ENCODE results near the gene OR56A1.
A peak's percentile ranks its signal among the peaks of the same experiment; 100 is the strongest.

The OR56A1 gene

DNA sequence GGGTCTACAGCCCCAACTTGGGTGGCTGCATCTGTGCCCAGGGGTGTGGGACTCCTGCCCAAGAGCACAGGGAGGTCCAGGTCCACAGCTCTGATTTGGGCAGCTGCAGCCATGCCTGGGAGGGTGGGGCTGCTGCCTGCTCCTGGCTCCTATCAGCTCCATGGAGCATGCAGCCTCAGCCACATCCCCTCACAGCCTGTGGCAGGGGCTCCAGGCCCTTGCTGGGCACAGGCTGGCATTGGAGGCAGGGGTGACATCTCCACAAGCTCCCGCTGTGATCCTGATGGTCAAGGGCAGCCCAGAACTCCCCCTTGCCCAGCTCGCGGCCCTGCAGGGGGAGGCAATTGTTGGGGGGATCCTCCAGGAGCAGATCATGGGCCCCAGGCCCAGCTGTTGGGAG is 17.5 kb downstream of the OR56A1 start:
- no peak for DNase-seq (ENCODE audit: extremely low read depth, low read depth)
- TF ChIP-seq, protein P1, sequence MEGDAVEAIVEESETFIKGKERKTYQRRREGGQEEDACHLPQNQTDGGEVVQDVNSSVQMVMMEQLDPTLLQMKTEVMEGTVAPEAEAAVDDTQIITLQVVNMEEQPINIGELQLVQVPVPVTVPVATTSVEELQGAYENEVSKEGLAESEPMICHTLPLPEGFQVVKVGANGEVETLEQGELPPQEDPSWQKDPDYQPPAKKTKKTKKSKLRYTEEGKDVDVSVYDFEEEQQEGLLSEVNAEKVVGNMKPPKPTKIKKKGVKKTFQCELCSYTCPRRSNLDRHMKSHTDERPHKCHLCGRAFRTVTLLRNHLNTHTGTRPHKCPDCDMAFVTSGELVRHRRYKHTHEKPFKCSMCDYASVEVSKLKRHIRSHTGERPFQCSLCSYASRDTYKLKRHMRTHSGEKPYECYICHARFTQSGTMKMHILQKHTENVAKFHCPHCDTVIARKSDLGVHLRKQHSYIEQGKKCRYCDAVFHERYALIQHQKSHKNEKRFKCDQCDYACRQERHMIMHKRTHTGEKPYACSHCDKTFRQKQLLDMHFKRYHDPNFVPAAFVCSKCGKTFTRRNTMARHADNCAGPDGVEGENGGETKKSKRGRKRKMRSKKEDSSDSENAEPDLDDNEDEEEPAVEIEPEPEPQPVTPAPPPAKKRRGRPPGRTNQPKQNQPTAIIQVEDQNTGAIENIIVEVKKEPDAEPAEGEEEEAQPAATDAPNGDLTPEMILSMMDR (IDR thresholded peaks at IDR 0.05; ENCODE audit: low read depth, low read length) = no peak

GRCh38 chr11:6012035-6012668 is 18.4 kb downstream of the OR56A1 start:
- TF ChIP-seq, protein P1 (IDR thresholded peaks at IDR 0.05; ENCODE audit: low read depth, low read length) = no peak
- DNase-seq (ENCODE audit: extremely low read depth, low read depth) = no peak

GRCh38 chr11:6006846-6007245 is 23.7 kb downstream of the OR56A1 start, which contains the start of gene OR56A4:
TSS of gene OR56A4 (minus strand) at chr11:6006946. CDS start at chr11:6002992, 3,954 bp downstream.
- TF ChIP-seq, protein P1 (IDR thresholded peaks at IDR 0.05; ENCODE audit: low read depth, low read length) = no peak
- DNase-seq (ENCODE audit: extremely low read depth, low read depth) = no peak

DNA sequence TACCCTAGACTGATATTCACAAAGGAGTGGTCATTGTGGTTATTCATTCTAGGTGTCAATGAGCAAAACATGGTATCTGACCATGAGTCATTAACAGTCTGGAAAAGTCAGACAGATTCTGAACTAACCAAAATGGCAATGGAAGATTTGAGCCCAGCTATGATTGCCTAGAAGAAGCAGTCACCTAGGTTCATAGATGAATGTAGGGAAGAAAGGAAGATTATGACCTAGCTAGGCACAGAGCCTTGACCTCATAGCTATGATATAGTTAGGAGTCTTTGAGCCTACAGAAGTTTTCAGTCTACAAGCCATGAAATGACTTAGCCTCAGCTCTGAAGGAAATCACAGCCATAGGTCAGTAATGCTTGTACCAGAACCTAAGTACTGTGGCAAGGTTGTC is 24.2 kb downstream of the OR56A1 start:
- TF ChIP-seq, protein P1 (IDR thresholded peaks at IDR 0.05; ENCODE audit: low read depth, low read length) = no peak
- no peak for DNase-seq (ENCODE audit: extremely low read depth, low read depth)

- TF ChIP-seq, protein P1 (IDR thresholded peaks at IDR 0.05; ENCODE audit: low read depth, low read length) = no peak
- DNase-seq (ENCODE audit: extremely low read depth, low read depth) = no peak
These were observed 28.3 kb downstream of the OR56A1 start for GRCh38 chr11:6002202-6002699.

DNA sequence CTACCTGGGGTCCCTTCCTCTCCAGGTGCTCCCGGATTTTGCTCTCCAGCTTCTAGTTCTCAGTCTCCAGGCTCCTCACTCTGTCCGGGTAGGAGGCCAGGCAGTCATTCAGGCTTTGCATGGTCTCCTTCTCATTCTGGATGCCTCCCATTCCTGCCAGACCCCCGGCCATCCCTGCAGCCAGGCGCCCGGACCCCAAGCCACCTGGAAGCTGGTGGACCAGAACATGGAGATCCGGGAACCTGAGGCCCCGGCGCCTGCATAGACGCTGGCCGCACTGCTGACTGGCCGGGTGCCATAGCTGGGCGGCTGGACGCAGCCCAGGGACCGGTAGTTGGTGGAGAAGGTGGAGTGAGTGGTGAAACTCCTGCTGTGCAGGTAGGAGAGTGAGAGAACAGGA is 35.8 kb downstream of the OR56A1 start:
- TF ChIP-seq, protein P1 (IDR thresholded peaks at IDR 0.05; ENCODE audit: low read depth, low read length) = no peak
- DNase-seq (ENCODE audit: extremely low read depth, low read depth) = no peak

GRCh38 chr11:5992604-5993251 is 37.8 kb downstream of the OR56A1 start:
- TF ChIP-seq, protein P1 (IDR thresholded peaks at IDR 0.05; ENCODE audit: low read depth, low read length) = peak; percentile 38
- no peak for DNase-seq (ENCODE audit: extremely low read depth, low read depth)

Measured in AG09319 (cell line).